ENCODE data around the gene OSBPL2.

OSBPL2 gene

GRCh38 chr20:62285151-62285550 is 46.8 kb downstream of the OSBPL2 start:
- DNase-seq (ENCODE audit: low spot score): no peak

- DNase-seq (ENCODE audit: low spot score): no peak
Measured at GRCh38 chr20:62285722-62286121, 47.4 kb downstream of the OSBPL2 start.

DNA sequence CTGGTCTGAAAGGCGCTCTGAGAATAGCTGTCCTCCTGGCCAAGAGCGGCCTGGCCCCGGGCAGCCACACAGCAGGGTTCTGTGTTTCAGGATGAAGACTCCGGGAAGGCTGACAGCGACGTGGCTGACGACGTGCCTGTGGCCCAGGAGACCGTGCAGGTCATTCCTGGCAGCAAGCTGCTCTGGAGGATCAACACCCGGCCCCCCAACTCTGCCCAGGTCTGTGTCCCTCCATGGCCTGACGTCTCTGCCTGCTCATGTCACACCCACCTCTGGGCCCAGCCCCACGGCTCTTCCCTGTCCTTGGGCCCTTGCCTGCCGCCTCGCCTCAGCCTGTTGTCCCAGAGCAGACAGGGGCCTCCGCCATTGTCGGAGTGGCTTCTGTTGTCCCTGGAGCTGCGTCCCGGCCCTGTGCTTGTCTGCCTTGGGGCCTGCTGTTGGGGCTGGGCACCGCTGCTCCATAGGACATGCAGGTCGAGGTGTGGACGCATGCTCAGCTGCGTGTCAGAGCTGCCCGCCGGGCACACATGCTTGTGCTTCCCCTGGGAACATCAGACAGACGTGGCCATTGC is 48.3 kb downstream of the OSBPL2 start:
- no peak for DNase-seq (ENCODE audit: low spot score)

GRCh38 chr20:62287129-62287528 is 48.8 kb downstream of the OSBPL2 start:
- DNase-seq (ENCODE audit: low spot score): no peak

DNA sequence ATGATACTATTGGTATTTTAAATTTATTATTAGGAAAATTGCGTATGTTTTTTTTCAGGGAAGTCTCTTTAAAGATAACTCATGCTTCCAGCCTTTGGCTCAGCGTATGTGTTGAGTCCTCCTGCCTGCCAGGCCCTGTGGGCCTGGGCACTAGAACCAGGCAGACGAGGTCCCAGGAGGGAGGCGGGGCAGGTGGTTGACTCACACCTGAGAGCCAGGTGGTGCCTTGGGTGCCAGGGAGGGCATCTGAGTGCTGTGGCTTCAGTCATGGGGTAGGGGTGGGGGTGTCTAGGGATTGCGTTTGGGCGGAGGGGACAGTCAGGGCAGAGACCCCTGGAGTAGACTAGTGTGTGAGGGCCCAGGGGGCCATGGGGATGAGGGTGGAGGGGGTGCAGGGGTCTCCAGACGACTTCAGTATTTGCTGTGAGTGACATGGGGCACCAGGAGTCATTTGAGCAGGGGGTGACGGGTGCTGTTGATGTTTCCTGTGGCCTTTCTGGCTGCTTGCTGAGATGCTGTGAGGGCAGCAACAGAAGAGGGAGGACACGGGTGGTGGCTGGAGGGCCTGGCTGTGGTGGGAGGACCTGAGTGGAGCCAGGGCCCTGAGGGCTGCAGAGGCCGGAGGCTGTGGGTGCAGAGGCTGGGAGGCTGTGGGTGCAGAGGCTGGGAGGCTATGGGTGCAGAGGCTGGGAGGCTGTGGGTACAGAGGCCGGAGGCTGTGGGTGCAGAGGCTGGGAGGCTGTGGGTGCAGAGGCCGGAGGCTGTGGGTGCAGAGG is 49.6 kb downstream of the OSBPL2 start:
- DNase-seq (ENCODE audit: low spot score): no peak

GRCh38 chr20:62288535-62289105 is 50.3 kb downstream of the OSBPL2 start:
- DNase-seq (ENCODE audit: low spot score): no peak

DNA sequence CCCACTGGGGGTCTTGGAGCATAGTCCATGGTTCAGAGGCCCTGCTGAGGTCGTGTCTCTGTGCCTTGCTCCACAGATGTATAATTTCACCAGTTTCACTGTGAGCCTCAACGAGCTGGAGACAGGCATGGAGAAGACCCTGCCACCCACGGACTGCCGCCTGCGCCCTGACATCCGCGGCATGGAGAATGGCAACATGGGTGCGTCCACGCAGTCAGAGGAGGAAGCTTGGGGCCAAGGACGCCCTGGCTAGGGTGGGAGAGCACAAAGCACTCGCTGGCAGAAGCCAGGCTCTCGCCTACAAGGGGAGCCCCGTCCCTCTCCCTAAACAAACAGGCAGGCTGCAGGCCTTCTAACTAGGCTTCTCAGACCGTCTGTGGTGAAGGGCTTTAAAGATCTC is 50.8 kb downstream of the OSBPL2 start:
- DNase-seq (ENCODE audit: low spot score): no peak

- DNase-seq (ENCODE audit: low spot score): no peak
Measured at GRCh38 chr20:62289898-62290297, 51.6 kb downstream of the OSBPL2 start.

GRCh38 chr20:62291251-62292066 is 53.1 kb downstream of the OSBPL2 start:
- DNase-seq (ENCODE audit: low spot score): no peak

DNA sequence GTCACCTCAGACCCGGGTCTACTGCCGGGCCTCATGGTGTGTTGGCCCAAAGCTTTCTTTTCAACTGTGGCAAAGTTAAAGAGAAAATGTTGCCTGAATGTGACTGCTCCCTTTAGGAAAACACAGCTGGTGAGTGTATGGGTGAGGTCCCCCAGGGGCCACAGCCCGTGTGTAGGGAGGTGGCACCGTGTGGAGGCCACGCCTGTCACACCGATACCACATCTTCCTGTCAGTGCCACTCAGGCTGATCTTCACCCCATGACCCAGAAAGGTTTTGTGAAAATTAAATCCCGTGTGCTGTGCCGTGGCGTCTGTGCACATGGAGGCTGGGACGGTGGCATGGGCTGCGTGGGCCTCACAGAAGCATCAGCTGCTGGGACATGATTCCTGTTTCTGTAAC is 53.8 kb downstream of the OSBPL2 start:
- no peak for DNase-seq (ENCODE audit: low spot score)

GRCh38 chr20:62293111-62293784 is 54.9 kb downstream of the OSBPL2 start:
- no peak for DNase-seq (ENCODE audit: low spot score)

GRCh38 chr20:62293946-62294345 is 55.6 kb downstream of the OSBPL2 start:
- DNase-seq (ENCODE audit: low spot score): no peak

GRCh38 chr20:62294516-62294915 is 56.2 kb downstream of the OSBPL2 start:
- DNase-seq (ENCODE audit: low spot score): no peak

GRCh38 chr20:62296724-62297448 is 58.6 kb downstream of the OSBPL2 start:
- DNase-seq (ENCODE audit: low spot score): no peak

GRCh38 chr20:62297449-62298227 is 59.3 kb downstream of the OSBPL2 start:
- no peak for DNase-seq (ENCODE audit: low spot score)

GRCh38 chr20:62298577-62299249 is 60.4 kb downstream of the OSBPL2 start:
- DNase-seq (ENCODE audit: low spot score): no peak

GRCh38 chr20:62299666-62300236 is 61.4 kb downstream of the OSBPL2 start:
- DNase-seq (ENCODE audit: low spot score): no peak

DNA sequence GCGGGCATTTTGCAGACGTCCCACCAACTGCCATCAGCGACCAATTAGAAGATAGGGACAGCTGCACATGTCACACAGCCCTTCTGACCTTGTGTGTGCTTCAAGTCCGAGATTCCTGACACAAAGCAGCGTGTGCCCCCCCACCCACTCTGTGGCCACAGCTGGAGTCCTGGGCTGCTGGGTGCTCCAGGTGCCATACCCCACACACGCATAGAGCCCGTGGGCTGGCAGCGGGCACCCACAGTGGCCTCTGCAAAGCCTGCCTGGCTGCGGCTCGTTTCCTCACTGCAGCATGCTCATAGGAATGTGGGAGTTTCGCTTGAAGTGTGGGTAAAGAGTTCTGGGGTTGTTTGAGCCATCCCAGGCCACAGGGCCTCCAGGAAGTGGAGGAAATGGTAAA is 62.0 kb downstream of the OSBPL2 start:
- no peak for DNase-seq (ENCODE audit: low spot score)

- DNase-seq (ENCODE audit: low spot score): no peak
Measured at GRCh38 chr20:62301111-62301668, 62.9 kb downstream of the OSBPL2 start.

Measured in Ammon's horn (tissue), 1 donor.